HL-60/S4 treated with phorbol 12-myristate 13-acetate at 8.2 ng/mL for 4 days and 3 days (cell line): ENCODE data around the gene BABAM2.

Experiments used
- in situ Hi-C: fragments of 300-500 bp; cut with MboI; formaldehyde crosslinking; loops from 2 replicates; pipeline ENCODE4 v1.15.0; 2022; ENCODE audit warnings: low sequenced_read_pairs

Gene BABAM2

GRCh38 chr2:27907547-27907946 is 17.0 kb downstream of the BABAM2 start:
- in situ Hi-C loops: no loop called here

DNA sequence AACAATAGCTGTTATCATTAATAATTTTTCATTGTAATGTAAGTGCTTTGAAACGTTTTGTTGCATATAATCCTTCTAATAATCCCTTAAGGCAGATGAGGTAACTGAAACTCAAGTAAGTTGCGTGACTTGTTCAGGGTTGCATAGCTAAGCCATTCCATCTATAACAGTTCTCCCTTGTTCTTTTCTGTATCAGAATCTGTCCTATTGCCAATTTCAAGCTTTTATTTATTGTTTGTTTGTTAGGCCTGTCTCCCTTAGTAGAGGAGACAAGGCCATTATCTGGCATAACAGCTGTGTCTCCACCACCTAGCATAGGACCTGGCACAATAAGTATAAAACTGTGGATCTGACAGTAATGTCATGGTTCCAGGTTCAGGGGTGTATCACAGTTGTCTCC is 19.4 kb downstream of the BABAM2 start:
- in situ Hi-C loops: no loop called here

- in situ Hi-C loops: no loop called here
These were observed 21.1 kb downstream of the BABAM2 start for GRCh38 chr2:27911458-27912210.

- in situ Hi-C loops: no loop called here
These were observed 22.0 kb downstream of the BABAM2 start for GRCh38 chr2:27912512-27912911.

GRCh38 chr2:27914041-27914804 is 23.7 kb downstream of the BABAM2 start:
- in situ Hi-C loops: no loop called here

DNA sequence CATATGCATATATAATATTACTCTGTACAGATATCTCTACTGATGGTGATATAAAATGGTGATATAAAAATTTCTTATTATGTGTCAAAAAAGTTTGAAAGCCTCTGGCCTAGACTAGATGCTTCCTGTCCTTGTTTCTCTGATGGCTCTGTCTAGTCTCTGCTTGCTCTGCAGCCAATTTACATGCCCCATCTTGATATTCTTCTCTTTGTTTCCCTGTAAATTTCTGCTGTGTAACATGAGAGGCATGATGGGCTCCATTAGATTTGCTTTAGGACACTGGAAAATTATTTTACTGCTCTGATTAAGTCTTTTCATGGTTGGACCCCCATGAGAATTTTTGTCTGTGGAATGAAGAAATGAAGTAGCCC is 24.3 kb downstream of the BABAM2 start:
- in situ Hi-C loops: no loop called here

GRCh38 chr2:27915191-27915590 is 24.7 kb downstream of the BABAM2 start:
- in situ Hi-C loops: no loop called here

DNA sequence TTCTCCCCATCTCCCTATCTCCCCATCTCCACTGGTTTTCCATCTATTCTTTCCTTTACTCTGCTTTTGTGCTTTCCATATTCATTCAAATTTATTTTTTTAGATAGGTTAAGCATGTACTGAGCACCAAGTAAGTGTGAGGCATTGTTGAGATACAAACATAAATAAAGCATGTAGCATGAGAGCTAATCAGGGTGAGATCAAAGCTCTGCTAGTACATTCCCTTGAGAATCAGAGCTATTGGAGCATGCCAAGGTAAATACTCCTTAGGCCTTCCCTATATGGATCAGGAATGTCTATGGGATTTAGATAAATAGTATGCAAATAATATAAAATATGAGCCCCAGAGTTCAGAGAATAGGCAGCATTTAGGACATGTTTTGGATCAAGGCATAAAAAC is 25.3 kb downstream of the BABAM2 start:
- in situ Hi-C loops: no loop called here

DNA sequence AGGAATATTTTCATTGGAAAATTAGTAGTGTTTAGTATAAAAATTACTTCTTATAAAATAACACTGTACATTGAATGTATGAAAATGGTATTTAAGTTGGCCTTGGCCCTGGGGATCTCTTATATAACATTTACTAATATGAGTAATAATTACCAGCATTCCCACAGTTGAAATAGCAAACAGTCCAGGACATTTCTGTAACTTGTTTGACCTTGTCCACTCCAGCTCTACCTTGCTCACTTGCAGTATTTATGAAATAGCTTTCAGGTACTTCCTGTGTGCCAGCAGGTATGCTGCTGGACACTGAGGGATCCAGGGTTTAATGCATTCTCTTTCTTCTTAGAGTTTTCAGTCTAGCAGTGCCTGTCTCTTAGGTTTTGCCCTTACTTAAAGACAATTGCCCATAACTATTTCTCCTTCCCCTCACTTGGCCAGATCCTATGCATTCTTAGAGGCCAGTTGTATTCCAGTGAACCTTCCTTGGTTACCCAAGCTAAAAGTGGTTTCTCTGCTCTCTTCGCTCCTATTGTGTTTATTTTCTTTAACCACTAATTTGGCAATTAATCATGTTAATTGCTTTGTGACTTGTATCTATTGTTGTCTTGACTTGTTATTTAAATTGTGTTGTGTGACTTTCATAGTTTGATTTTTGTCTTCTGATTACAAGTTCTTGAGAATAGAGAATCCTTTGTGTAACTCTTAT is 25.9 kb downstream of the BABAM2 start:
- in situ Hi-C loops: no loop called here

DNA sequence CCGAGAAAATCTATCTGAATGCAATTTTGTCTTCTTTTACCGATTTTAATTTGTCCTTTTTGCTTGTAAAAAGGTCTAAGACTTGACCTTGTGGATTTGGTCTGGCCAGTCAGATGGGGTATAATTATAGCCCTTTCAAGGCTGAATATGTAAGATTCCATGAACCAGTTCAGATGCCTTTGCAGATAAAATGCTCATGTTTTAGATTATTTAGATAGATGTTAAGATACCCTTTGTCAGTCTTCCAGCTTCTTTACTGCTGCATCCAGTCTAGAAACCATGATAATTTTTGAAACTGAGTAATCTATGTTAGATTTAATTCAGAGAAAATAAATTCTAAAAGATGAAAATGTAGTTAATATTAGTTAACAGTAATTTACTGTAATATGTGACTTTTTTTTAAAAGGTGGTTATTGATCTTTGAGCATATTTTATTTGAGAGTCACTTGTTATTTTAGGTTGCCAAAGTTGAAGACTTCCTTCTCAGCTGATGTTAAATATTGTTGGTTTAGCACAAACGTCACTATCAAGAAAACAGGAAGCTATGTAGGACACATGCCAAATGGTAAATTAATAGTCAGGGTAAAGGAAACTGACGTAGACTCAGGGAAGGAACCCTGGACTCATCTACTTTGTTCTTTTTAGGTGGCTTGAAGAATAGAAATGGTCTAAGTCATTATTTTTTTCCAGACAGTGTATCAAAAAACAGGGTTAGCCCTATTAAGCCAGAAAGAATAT is 29.8 kb downstream of the BABAM2 start:
- in situ Hi-C loops: no loop called here

- in situ Hi-C loops: no loop called here
These were observed 30.9 kb downstream of the BABAM2 start for GRCh38 chr2:27921424-27921823.

DNA sequence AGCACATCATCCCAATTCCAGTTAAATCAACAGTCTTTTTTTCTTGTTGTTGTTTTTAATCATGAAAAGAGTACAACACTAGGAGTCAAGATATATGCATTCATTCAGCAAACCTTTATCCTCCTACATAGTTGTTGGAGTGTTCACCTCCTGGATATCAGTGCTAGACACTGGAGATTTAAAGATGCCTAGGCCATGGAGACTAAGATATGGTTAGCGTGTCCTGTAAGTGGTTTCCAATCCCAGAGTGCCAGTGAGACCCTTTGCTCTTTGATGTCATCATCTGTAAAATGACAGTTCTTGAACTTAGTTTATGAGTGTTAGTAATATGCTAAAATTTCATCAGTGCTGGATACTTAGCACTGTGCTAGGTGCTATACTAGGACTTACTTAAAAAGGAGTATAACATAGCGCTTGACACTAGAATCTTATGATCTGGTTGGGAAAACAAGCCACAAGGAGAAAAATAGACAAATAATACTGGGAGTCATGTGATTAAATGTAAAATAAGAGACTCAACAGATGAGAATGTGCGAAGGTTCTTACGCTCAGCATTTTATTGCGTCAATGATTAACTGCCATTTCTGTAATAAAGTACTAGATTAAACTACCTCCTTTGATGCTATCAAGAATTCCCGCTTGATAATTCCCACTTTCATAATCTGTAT is 31.5 kb downstream of the BABAM2 start:
- in situ Hi-C loops: no loop called here

DNA sequence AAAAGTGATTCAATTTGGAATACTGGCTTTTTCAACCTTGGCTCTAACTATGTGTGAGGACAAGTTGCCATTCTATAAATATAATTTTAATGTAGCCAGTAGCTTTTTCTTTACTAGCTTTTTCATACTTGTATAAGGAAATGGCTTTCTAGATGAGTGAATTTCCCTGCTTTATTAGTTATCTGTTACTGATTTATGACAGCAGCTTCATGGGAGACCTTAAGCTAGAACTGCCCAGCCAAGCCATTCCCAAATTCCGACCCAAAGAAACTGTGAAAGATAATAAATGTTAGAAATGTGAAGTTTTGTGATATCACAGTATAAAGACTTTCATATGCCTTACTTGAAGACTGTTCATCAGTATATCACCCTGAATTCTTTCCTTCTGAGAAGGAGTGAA is 32.3 kb downstream of the BABAM2 start:
- in situ Hi-C loops: no loop called here

- in situ Hi-C loops: no loop called here
These were observed 35.4 kb downstream of the BABAM2 start for GRCh38 chr2:27925766-27926472.

- in situ Hi-C loops: no loop called here
These were observed 39.5 kb downstream of the BABAM2 start for GRCh38 chr2:27929916-27930486.

- in situ Hi-C loops: no loop called here
These were observed 40.9 kb downstream of the BABAM2 start for GRCh38 chr2:27931361-27931950.

DNA sequence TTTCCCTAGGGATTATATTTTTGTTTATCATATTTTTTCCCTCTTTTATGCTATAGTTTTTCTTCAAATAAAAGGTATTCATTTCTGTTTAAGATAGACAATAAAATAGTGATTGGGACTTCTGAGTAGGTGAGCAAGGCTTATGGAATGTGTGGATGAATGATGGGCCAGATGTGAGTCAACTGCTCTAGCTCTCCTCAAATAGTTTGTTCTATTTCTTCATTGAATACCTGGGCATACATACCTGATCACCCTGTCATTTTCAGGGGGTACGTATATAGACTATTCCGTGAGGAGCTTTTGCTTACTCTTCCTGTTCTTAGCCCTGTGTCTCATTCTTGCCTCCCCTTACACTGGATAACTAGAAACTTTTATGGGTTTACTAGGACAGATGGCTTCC is 41.9 kb downstream of the BABAM2 start:
- in situ Hi-C loops: no loop called here

DNA sequence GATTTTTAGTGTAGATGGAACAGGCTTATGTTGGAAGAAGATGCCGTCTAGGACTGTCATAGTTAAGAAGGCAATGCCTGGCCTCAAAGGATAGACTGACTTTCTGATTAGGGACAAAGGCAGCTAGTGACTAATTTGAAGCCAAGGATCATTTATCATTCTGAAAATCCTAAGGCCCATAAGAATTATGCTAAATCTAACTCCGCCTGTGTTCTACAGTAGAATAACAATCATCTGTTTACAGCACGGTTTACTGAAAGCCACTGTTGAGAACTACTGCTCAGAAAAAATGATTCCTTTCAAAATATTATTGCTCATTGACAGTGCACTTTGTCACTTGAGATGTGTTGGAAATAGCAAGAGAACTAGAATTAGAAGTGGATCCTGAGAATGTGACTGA is 44.5 kb downstream of the BABAM2 start:
- in situ Hi-C loops: no loop called here

GRCh38 chr2:27940090-27940671 is 49.7 kb downstream of the BABAM2 start:
- in situ Hi-C loops: no loop called here
